ENCODE data around the gene COL5A1. TPM values are rescaled to one million over a fixed set of nuclear protein-coding genes. Genes with fewer than 3 reads are reported as not detected.

COL5A1 gene
- total RNA-seq, 1 experiment from 2014 or later, result 9.5 TPM

DNA sequence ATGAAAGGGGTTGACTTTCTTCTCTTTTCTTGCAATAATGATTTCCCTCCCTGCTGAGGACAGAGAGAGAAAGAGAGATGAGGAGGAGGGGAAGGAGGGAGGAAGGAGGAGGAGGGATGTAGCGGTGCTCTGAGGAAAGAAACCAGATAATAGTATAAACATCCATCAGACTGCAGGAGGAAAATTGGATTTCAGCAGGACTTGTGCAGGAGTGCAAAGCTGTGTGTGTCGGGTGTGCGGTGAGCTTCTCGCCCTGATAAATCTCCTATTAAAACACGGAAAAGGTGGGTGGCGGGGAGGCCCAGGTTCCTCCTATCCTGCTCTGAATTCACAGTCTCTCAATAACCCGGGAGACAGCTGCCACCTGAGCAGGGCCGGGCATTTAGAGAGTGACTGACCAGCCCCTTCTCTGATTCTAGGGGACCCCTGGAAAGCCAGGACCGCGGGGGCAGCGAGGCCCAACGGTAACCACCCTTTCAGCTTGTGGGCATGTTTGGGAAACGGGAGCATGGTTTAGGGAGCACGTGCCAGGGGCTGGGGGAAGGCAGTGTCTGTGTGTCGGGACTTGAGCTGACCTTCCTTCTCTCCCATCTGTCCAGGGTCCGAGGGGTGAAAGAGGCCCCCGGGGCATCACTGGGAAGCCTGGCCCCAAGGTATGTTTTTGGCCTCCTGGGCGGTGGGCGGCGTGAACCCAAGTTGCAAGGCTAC lies 153.2 kb downstream of the COL5A1 start:
- Histone ChIP-seq H3K18ac (ENCODE audit: insufficient read length, low read depth, low read length) (no peak overlapping the region), H4K20me1 (ENCODE audit: control insufficient read depth, insufficient read depth, insufficient read length) (no peaks in the 10 kb centered on the region), H4K8ac (replicated peaks; ENCODE audit: insufficient read length, low read depth, low read length) (no peak overlapping the region), H2BK15ac (ENCODE audit: low read depth, low read length) (no peak overlapping the region), H2BK12ac (ENCODE audit: insufficient read length, low read depth, low read length) (no peak overlapping the region), H3K9ac (ENCODE audit: extremely low read depth, insufficient read length, low read length) (no peak overlapping the region), H4K5ac (ENCODE audit: insufficient read length, low read depth, low read length) (no peak overlapping the region), H2AFZ (ENCODE audit: low read length) (no peak overlapping the region), H3K56ac (ENCODE audit: insufficient read length, low read depth, low read length) (no peak overlapping the region), H3T11ph (ENCODE audit: low read length) (no peak overlapping the region), H2BK5ac (ENCODE audit: insufficient read length, low read length) (no peak overlapping the region), H3K27ac (ENCODE audit: insufficient read length, low read depth, low read length) (no peak overlapping the region), H2AK5ac (ENCODE audit: insufficient read length, low read length) (no peak overlapping the region), H2BK120ac (ENCODE audit: low read depth, low read length, poor library complexity, severe bottlenecking) (no peak overlapping the region), H4K91ac (ENCODE audit: insufficient read length, low read depth, low read length) (no peak overlapping the region), H3K14ac (ENCODE audit: insufficient read depth, low read length) (no peak overlapping the region; the same call in 1 of the 2 replicates), H3K79me1 (ENCODE audit: insufficient read depth, low read depth, low read length, poor library complexity, severe bottlenecking) (no peaks in the 10 kb centered on the region), H3K4ac (ENCODE audit: low read depth, low read length) (no peak overlapping the region), H3K9me3 (ENCODE audit: control insufficient read depth, low read depth, low read length) (no peaks in the 10 kb centered on the region), H3K79me2 (ENCODE audit: insufficient read depth, low read length) (no peaks in the 10 kb centered on the region), H3K23ac (ENCODE audit: insufficient read length, low read depth, low read length) (no peak overlapping the region), H3K4me1 (ENCODE audit: insufficient read depth, low read length) (no peaks in the 10 kb centered on the region), H2BK20ac (ENCODE audit: low read depth, low read length, poor library complexity, severe bottlenecking) (no peak overlapping the region), H3K4me2 (ENCODE audit: insufficient read depth, insufficient read length, low read length) (no peak overlapping the region), H3K23me2 (ENCODE audit: insufficient read length, low read depth, low read length, poor library complexity, severe bottlenecking) (no peaks in the 10 kb centered on the region), H3K27me3 (ENCODE audit: insufficient read depth, low read length) (no peaks in the 10 kb centered on the region)
- WGBS (ENCODE audit: extremely low coverage, insufficient read length, low lambda C conversion rate), result no CpG with 5 or more reads among the region's 20 CpGs
- no peak overlapping the region for H3K4me3 Mint-ChIP-seq
- H3K36me3 Mint-ChIP-seq (ENCODE audit: insufficient read depth in 1 of 3, low read depth in 3 of 3), result no peaks in the 10 kb centered on the region; a peak in 1 of 7 replicates
- no peaks in the 10 kb centered on the region for H3K27me3 Mint-ChIP-seq (ENCODE audit: low read depth)
- TF ChIP-seq, protein P1, sequence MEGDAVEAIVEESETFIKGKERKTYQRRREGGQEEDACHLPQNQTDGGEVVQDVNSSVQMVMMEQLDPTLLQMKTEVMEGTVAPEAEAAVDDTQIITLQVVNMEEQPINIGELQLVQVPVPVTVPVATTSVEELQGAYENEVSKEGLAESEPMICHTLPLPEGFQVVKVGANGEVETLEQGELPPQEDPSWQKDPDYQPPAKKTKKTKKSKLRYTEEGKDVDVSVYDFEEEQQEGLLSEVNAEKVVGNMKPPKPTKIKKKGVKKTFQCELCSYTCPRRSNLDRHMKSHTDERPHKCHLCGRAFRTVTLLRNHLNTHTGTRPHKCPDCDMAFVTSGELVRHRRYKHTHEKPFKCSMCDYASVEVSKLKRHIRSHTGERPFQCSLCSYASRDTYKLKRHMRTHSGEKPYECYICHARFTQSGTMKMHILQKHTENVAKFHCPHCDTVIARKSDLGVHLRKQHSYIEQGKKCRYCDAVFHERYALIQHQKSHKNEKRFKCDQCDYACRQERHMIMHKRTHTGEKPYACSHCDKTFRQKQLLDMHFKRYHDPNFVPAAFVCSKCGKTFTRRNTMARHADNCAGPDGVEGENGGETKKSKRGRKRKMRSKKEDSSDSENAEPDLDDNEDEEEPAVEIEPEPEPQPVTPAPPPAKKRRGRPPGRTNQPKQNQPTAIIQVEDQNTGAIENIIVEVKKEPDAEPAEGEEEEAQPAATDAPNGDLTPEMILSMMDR (conservative IDR thresholded peaks at IDR 0.05), result no peak
- no peak for DNase-seq
- no peaks in the 10 kb centered on the region for H3K9me3 Mint-ChIP-seq
- peak overlapping the region in 2 of 3 experiments; percentile 31 to 68; a peak in 3 of 7 replicates for H3K27ac Mint-ChIP-seq
- H3K4me1 Mint-ChIP-seq, result peaks cover 17 to 18% of the 10 kb centered on the region in 2 experiments
